Right forelimb (tissue), 1 donor: ENCODE measurements around the gene CSK.

Experiments used
- DNase-seq: peaks from one replicate; pipeline ENCODE4 v3.0.0-alpha.2; 2018

CSK gene

GRCh38 chr15:74788042-74788682 is 6.3 kb downstream of the CSK start:
- DNase-seq = no peak

GRCh38 chr15:74788683-74789151 is 6.8 kb downstream of the CSK start:
- no peak for DNase-seq

- DNase-seq = no peak
Observed at GRCh38 chr15:74789171-74789631, 7.3 kb downstream of the CSK start.

GRCh38 chr15:74789741-74790079 is 7.8 kb downstream of the CSK start:
- no peak for DNase-seq

- peak; percentile 69 for DNase-seq
Observed at GRCh38 chr15:74790080-74790916, 8.4 kb downstream of the CSK start.

- no peak for DNase-seq
Observed at GRCh38 chr15:74791007-74791406, 9.1 kb downstream of the CSK start.

- no peak for DNase-seq
Observed at GRCh38 chr15:74791667-74792066, 9.8 kb downstream of the CSK start.

GRCh38 chr15:74792227-74793016 is 10.5 kb downstream of the CSK start:
- DNase-seq = no peak

- DNase-seq = no peak
Observed at GRCh38 chr15:74793135-74794028, 11.5 kb downstream of the CSK start.

GRCh38 chr15:74794248-74794969 is 12.5 kb downstream of the CSK start:
- no peak for DNase-seq

- no peak for DNase-seq
Observed at GRCh38 chr15:74794970-74795349, 13.1 kb downstream of the CSK start.

- DNase-seq = no peak
Observed at GRCh38 chr15:74795966-74796625, 14.2 kb downstream of the CSK start.

- DNase-seq = no peak
Observed at GRCh38 chr15:74798388-74799254, 16.7 kb downstream of the CSK start.

GRCh38 chr15:74799255-74799855 is 17.5 kb downstream of the CSK start:
- no peak for DNase-seq

GRCh38 chr15:74799856-74800558 is 18.1 kb downstream of the CSK start:
- peak; percentile 68 for DNase-seq

GRCh38 chr15:74800559-74801094 is 18.7 kb downstream of the CSK start:
- DNase-seq = no peak

- DNase-seq = no peak
Observed at GRCh38 chr15:74801311-74801997, 19.6 kb downstream of the CSK start.

GRCh38 chr15:74802290-74802689 is 20.4 kb downstream of the CSK start:
- DNase-seq = no peak
